Renal cortical epithelial cell (primary cell): ENCODE results near the gene MEF2A. TPM values are rescaled to one million over a fixed set of nuclear protein-coding genes. Genes with fewer than 3 reads are reported as not detected.

ENCODE experiments used
- DNase-seq: peaks from one replicate; pipeline ENCODE4 v3.0.0-alpha.2; 2011; ENCODE audit warnings: low read depth
- total RNA-seq: library from RNA; depleted of rRNA; stranded (reverse); fragments of >200 nt; gene quantifications from 2 replicates; pipeline ENCODE4 v1.2.3, GENCODE V29; 2014

MEF2A gene
- total RNA-seq, 1 donor from 2014 or later, result 50.4 TPM

DNA sequence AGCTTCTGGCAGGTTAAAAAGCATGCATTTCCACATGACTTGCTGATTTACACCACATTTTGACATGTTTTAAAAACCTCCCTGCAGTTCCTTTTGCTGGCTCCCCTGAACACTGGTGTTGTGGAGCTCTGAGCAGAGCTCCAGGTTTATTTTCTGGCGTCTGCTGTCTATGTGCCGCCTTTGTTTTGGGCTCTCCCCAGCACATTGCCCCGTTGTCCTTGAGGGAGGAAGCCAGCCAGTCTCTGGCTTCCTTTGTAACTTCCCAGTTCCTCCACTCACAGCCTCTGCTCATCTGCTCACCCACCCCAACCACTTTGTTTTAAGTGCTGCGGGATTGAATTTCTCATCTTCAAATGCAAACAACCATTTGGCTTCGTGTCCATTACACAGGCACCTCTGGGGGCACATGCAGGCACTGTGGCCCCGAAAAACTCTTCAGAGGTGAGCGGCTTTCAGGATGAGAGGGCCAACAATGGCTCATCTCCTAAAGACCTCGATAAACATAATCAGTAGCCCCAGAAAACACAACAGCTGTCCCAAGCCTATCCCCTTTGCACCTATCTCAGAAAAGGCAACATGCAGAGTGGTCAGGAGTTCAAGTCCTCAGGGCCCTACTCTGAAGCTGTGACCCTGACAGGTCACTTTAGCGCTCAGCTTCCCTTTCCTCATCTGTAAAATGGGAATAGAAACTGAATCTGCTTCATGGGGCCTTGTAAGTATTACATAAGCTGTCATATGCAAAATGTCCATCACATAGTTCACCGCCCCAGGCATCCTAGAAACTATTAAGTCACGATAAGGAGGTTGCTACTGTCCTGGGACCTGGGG is 1.3 kb upstream of the MEF2A start:
- peak; percentile 17 for DNase-seq

DNA sequence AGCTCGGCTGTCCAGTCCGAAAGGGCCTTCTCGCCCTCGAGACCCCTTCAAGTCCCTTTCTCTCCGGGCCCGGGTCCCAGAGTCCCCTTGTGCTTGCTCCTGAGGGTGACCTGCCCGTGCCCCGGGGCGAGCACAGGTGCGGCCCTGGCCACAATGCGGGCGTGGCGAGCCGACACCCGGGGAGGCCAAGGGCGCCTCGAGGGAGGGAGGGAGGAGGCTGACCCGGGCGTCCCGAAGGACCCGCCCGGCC is 810 bp upstream of the MEF2A start:
- no peak for DNase-seq

DNA sequence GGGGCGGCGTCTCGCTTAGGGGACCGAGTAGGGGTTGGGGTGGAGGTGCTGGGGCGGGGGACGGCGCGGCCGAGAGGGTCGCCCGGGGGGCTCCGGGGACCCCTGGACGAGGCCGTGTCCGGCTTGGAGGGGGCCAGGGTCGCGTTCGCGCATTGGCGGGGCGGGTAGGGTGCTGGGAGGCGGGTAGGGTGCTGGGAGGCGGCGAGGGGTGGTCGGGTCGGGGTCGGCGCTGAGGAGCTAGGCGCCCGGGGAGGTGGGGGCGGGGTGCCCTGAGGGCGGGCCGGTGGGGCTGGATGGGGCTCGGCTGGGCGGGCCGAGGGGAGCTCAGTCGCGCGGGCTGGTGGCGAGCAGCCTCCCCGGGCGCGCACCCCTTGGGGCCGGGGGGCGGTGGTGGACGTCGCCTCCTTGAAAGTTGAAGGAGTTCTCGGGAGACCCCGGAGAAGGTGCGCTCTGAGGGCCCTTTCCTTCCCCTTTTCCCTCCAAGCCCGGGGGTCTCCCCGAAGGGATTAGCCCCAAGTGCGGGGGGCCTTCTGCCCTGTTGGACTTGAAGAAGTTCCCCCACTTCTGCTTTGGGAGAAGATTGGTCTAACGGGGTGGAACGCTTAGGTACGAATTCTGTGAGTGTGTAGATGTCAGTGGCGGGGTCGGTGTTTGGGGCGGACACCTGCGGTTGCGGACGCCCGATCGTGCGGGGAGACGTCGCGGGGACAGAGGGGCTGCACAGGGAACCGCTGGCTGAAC is 543 bp downstream of the MEF2A start:
- no peak for DNase-seq

DNA sequence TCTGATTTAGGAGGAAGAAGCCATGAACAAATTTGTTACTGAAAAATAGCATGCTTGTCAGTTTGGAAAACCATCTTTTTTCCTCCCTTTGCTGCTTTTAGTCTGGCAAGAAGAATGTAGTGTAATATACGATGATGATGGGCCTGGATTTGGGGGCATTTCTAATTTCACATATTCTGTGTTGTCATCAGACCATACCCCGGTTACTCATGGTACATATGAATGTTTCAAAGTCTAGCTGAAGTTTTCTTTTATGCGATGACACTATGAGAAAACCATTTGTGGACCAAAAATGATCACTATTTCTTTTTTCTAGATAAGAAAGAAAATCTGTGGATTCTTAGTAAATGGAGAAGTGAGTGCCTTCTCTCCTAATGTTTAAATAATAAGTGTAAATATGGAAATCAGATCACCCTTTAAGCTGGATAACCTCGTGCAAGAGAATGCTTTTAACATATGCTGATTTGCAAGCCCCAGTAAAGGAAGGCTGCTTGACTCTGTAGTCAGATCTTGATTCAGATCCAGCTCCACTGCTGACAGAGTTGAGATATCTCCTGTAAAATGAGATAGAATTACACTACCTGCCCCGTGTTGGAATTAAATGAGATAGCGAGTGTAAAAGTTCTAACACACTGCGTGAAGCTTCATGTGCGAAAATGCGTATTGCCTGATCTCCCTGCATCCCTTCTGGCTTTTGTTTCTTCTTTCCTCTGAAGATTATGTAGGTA is 3.0 kb downstream of the MEF2A start:
- DNase-seq, result no peak

DNA sequence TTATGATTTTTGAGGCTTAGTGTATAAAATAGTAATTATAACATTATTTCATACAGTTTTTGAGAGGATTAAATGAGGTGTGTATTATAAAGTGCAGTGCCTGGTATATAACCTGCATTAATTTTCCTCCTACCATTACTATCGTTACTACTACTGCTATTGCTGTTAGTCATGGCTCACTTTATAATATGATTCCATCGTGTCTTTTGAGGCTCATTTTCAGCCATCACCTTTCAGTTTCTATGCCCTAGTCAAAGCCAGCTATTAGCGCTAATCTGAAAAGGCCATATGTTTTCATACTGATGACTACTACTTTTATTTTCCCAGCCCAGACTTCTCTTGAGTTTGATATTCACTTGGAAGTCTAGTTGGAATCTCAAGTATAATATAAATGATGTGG is 5.5 kb downstream of the MEF2A start:
- no peak for DNase-seq

DNA sequence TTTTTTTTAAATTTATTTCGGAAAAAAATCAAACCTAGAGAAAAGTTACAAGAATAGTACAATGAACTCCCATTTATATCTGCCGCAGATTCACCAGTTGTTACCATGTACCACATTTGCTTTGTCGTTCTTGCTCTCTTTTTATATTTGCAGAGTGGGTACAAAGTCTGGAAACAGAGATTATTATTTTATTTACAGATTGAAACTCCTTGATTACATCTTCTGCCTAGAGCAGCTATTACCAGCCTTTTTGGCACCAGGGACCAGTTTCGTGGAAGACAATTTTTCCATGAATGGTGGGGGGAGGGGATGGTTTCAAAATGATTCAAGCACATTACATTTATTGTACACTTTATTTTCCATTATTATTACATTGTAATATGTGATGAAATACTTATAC is 8.3 kb downstream of the MEF2A start:
- no peak for DNase-seq

DNA sequence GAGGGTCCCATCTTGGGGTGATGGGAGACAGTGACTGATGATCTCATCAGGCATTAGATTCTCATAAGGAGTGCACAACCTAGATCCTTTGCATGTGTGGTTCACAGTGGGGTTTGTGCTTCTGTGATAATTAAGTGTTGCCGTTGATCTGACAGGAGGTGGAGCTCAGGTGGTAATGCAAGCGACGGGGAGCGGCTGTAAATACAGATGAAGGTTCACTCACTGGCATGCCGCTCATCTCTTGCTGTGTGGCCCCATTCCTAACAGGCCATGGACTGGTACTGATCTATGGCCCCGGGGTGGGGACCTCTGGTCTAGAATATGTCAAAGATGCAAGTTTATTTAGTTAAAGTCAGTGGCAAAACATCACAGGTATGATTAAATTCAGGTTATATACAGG is 8.7 kb downstream of the MEF2A start:
- DNase-seq, result no peak

DNA sequence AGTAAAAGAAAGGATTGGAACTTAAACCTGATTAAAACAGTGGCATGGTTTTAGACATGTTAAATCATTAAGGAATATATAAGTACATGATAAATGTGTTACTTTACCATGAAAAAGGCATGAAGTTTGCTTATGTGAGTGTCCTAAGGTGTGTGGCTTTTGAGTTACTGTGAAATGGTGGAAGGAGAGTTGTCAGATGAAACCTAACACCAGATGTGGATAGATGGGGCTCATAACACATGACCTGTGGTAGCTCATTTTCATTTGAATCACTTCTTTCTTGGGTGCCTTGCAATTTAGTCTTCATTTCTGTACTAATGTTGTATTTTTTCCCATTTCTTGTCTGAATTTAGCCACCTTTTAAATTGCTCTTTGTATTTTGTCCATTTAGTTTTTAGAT is 13.0 kb downstream of the MEF2A start:
- no peak for DNase-seq

DNA sequence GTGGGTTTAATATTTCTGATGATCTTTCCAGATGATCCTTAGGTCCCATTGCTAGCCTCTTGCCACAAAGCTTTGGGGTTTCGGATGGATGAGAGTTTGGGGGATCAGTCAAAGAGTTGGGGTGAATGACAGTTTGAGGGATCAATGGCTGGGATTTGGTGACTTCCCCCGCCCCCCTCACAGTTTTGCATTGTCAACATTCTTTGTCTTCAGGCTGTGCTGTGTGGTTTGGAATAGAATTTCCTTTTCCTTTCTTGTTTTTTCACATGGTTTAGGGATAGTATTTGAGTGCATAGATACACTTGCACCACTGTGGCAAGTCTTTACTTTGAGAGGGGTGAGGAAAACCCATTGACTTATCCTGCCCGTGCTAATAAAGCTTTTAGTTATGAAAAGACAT is 14.3 kb downstream of the MEF2A start:
- DNase-seq, result no peak

DNA sequence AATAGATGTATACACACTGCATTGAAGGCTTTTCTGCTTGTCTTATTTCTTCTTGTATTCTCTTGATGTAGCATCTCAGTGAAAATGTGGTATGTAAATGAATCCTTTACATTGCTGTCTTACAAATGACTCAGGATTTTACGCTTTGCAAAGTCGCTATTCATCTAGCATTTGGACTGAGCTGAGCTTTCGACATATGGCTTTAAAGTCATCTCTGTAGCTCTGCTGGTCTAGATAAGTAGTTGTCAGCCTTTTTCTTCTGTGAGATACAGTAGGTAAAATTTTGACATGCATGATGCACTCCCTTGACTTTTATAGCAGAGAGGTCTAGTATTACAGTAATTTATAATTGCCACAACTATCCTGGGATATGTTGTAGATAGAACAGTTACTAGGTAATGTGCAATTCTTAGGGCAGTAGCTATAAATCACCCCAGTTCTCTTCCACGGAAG is 16.8 kb downstream of the MEF2A start:
- DNase-seq, result no peak

DNA sequence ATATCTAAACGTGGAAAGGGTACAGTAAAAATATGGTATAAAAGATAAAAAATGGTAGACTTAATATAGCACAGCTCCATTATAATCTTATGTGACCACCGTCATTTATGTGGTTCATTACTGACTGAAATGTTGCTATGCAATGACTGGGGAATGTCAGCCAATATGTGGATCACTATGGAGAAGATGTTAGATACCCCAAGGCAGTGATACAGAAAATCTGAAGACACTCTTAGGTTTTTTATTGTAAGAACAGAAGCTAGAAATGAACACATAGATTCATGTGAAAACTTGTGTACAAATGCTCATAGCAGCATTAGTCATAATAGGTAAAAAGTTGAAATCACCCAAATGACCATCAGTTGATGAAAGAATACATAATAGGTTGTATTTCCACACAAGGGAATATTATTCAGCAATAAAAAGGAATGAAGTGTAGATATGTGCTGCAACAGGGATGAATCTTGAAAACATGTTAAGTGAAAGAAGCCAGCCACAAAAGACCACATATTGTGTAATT is 18.4 kb downstream of the MEF2A start:
- DNase-seq, result no peak

DNA sequence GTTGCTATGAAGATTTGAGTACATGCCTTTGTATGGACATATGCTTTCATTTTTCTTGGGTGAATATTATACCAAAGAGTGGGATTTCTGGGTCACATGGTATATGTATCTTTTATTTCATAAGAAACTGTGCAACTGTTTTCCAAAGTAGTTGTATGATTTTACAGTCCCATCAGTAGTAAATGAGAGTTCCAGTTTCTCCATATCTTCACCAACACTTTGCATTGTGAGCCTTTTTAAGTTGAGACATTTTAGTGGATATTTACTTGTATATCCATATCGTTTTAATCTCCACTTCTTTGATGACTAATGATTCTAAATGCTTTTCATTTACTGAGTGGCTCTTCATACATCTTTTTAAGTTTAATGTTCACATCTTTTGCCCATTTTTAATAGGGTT is 20.3 kb downstream of the MEF2A start:
- no peak for DNase-seq

DNA sequence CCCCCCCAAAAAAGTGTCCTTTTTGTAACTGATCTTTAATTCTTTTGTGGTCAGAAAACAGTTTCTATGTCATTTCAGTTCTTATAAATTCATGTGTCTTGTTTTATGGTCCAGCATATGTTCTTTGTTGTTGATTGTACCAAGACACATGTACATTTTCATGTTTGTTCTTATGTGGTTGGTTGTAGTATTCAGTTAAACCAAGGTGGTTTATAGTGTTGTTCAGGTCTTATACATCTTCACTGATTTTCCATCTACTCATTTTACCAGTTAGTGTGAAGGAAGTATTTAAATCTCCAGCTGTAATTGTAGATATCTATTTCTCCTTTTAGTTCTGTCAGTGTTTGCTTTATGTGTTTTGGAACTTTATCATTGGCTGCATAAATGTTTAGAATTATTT is 24.0 kb downstream of the MEF2A start:
- no peak for DNase-seq

DNA sequence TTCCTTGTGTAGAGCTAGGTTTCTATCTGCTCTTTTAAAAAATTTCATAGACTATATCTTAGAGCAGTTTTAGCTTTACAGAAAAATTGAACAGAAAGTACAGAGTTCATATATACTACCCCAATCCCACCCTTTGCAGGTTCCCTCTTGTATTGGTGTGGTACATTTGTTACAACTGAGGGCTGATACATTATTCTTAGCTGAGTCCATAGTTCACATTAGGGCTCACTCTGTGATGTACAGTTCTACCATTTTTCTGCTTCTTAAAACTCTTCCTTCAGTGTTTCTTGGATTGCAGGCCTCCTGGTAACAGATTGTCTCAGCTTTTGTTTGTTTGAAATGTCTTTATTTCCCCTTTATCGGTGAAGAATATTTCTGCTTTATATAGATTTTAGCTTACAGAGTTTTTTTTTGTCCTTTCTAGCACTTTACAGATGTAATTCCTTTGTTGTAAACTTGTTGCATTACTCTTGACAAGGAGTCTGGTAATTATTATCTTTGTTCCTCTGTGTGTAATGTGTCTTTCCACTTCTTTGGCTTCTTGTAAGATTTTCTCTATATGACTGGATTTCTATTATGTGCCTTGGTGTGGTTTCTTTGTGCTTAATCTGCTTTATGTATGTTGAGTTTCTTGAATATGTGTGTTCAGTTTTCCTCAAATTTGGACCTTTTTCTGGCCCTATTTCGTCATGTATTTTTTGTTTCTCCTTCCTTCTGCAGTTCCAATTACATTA is 25.3 kb downstream of the MEF2A start:
- peak; percentile 49 for DNase-seq

DNA sequence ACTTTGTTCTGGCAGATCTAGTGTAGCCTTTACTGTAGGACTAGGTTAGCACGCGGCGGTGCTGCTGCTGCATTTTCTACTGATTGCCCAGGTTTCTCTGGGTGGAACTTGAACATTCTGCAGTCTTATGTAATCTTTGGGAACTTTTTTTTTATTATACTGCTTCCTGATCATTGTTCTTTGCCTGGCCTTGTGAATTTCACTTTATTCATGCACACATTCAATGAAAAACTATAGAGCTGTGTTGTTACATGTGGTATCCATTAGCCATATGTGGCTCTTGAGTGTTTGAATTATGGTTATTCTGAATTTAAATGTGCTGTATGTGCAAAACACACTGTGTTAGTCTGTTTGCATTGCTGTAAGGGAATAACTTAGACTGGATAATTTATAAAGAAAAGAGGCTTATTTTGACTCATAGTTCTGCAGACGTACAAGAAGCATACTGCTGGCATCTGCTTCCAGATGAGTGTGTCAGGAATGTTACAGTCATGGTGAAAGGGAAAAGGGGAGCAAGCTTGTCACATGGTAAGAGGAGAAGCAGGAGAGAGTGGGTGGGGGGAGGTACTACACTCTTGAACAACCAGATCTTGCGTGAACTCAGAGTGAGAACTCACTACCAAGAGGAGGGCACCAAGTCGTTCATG is 26.5 kb downstream of the MEF2A start:
- DNase-seq, result peak; percentile 54

DNA sequence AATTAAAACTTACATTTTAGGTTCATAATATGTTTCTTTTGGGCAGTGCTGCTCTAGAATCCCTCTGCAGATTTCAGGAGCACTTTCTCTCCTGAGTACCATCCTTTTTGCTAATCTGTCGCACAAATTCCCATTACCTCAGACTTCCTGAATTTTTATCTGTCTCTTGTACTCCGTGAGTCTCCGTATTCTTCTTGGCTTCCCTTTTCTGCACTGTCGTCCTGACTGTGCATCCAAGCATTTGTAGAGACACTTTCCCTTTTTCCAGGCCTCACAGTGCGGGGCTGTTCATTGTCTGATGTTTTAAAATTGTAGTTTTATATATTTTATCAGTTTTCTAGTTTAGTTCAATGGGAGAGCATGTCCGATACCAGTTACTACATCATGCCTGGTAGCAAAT is 27.3 kb downstream of the MEF2A start:
- no peak for DNase-seq

DNA sequence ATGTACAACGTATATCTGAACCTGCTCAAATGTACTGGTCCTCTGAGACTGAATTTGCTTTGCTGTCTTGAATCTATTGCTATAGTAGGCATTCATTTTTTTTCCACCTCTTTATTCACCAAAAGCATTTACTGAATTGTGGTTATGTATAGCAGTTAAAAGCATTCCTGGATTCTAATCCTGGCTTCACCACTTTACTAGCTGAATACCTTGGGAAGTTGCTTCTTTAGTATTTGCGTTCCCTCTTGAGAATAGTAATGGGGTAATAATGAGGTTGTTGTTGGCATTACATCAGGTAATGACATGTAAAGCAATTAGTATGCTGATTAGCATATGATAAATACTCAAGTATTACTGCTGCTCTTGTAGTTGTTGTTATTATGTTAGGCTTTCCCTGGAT is 29.1 kb downstream of the MEF2A start:
- no peak for DNase-seq

DNA sequence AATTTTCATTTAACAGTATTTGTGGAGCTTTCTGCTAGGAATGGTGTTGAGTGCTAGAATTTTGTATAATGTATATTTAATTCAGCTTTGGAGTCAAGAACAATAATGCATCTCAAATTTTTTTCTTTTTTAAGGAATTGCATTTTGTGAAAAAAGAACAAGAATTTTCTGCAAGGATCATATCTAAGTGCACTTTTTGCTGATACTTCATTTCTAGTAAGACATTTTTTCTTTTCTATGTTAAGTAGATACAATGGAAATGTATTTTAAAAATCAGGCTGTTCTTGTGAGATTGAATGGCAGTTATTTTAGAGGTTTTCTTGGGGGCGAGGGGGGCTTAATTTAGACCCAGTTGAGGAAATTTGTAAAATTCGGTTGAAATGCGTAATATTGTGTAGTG is 32.5 kb downstream of the MEF2A start:
- DNase-seq, result no peak

DNA sequence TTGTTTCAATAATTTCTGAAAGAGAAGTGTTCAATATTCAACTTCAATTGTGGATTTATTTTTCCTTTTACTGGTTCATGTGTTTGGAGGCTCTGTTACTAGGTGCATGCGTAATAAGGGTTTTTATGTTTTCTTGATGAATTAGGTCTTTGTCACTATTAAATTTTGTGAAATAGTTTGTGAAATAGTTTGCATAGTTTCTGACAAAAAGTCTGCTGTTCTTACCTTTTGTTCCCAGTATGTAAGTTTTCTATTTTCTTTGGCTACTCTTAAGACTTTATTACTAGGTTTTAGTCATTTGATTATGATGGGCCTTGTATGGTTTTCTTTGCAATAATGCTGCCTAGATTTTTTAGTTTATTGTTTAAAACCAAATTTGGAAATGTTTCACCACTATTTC is 38.0 kb downstream of the MEF2A start:
- no peak for DNase-seq

DNA sequence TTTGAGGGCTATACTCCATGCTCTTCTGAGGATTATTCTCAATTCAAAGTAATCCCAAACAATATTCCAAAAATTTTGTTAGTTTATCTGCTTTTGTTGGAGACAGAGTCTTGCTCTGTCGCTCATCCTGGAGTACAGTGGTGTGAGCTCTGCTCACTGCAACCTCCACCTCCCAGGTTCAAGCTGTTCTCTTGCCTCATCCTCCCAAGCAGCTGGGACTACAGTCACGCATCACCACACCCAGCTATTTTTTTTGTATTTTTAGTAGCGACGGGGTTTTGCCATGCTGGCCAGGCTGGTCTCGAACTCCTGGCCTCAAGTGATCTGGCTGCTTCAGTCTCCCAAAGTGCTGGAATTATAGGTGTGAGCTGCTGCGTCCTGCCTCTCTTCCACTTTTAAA is 39.1 kb downstream of the MEF2A start:
- peak; percentile 69 for DNase-seq

DNA sequence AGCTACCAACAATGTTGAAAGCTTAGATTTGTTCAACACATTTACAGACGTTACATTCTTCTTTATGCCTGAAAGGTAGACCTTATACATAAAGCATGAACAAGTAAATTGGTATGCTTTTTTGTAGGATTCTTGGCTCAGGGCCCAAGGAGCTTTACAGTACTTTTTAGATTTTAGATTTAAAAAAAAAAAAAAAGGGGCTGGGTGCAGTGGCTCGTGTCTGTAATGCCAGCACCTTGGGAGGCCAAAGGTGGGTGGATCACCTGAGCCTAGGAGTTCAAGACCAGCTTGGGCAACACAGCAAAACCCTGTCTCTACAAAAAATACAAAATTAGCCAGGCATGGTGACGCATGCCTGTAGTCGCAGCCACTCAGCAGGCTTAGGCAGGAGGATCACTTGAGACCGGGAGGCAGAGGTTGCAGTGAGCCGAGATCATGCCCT is 39.7 kb downstream of the MEF2A start:
- DNase-seq, result peak; percentile 61
